GM06990 (cell line): Measurements from ENCODE around the gene FOXP3.

ENCODE experiments used
- DNase-seq: peaks from one replicate; pipeline ENCODE4 v3.0.0-alpha.2; 2011; ENCODE audit not compliant: insufficient read length; ENCODE audit errors: extremely low read depth
- H3K27me3 ChIP-seq: replicated peaks from 2 replicates; pipeline ENCODE4 v1.6.0; 2011; ENCODE audit warnings: low read length; ENCODE audit not compliant: control insufficient read depth, insufficient read depth
- H3K36me3 ChIP-seq: 2 replicates; pipeline ENCODE4 v1.5.1; 2011; ENCODE audit warnings: low read length; ENCODE audit not compliant: control insufficient read depth, insufficient read depth
- H3K4me3 ChIP-seq: replicated peaks from 2 replicates; pipeline ENCODE4 v1.5.1; 2011; ENCODE audit warnings: low read depth, mild to moderate bottlenecking, control low read depth, low read length
- TF ChIP-seq, protein P1 (sequence below): IDR thresholded peaks from 2 replicates; pipeline ENCODE4 v1.5.1; 2011; ENCODE audit warnings: low read length, control low read depth, mild to moderate bottlenecking, inconsistent platforms; ENCODE audit not compliant: insufficient read depth, poor library complexity, severe bottlenecking

Gene FOXP3

DNA sequence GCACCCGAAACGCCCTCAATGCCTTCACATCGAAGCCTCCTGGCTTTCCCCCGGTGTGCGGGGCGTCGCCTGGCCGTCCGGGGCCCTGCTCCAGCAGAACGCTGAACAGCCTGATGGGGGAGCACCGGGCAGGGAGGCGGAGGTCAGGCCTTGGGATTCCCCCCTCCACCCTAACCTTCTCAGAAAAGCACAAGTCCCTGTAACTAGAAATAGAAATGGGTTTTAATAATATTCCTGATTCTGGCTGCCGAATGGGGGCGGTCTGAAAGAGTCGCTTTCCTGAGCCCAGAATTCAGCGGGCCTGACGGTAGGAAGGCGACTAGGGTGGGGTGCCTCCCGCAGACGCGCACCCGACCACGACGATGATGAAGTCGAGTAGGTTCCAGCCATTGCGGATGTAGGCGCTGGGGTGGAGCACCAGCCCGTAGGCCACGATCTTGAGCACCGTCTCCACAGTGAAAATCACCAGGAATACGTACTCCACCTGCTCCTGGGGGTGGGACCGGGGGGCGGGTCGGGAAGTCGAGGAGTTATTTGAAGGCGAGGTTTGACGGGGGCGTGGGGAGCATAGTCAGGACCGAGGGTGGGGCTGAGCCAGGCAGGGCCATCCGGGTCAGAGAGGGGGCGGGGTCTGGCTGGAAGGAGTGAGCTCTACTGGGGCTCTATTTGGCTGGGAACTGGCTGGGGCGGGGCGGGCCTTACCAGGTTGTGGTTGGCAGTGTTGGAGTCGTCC is 33.8 kb downstream of the FOXP3 start:
- Histone ChIP-seq H3K27me3 (no peaks in the 10 kb centered on the region), H3K36me3 (no peaks in the 10 kb centered on the region), H3K4me3 (peak overlapping the region; percentile 52)
- peak; percentile 69 for DNase-seq
- TF ChIP-seq, protein P1, sequence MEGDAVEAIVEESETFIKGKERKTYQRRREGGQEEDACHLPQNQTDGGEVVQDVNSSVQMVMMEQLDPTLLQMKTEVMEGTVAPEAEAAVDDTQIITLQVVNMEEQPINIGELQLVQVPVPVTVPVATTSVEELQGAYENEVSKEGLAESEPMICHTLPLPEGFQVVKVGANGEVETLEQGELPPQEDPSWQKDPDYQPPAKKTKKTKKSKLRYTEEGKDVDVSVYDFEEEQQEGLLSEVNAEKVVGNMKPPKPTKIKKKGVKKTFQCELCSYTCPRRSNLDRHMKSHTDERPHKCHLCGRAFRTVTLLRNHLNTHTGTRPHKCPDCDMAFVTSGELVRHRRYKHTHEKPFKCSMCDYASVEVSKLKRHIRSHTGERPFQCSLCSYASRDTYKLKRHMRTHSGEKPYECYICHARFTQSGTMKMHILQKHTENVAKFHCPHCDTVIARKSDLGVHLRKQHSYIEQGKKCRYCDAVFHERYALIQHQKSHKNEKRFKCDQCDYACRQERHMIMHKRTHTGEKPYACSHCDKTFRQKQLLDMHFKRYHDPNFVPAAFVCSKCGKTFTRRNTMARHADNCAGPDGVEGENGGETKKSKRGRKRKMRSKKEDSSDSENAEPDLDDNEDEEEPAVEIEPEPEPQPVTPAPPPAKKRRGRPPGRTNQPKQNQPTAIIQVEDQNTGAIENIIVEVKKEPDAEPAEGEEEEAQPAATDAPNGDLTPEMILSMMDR, result peak; percentile 42

DNA sequence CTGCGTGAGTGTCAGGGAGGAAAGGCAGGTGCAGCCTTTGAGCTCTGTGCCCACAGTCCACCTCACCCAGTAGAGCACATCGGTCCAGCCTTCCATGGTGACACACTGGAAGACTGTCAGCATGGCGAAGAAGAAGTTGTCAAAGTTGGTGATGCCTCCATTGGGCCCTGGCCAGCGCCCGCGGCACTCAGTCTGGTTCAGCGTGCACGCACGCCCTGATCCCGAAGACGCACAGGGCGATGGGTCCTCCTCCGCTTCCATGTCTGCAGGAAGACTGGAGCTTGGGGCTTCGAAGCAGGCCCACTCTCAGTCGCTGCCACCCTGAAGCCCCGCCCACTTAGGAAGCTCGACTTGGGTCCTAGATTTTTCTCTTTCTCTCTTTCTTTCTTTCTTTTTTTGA is 36.3 kb downstream of the FOXP3 start:
- TF ChIP-seq, protein P1, result no peak
- no peak for DNase-seq

DNA sequence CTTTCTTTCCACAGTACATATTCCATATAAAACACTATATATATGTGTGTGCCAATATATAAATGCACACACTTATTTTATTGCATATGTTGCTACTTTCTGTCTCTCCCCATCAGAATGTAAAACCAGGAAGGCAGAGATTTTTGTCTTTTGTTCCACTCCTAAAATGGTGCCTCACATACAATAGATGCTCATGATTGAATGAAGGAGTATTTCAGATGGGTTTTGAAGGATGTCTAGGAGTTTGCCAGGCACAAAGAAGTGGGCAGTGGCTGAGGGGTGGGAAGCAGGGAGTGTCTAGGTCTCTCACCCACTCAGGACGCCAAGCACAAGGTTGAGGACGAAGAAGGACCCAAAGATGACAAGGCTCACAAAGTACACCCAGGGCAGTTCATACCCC is 36.8 kb downstream of the FOXP3 start:
- no peaks in the 10 kb centered on the region for H3K27me3 ChIP-seq
- DNase-seq, result no peak
- TF ChIP-seq, protein P1, result no peak
- no peaks in the 10 kb centered on the region for H3K36me3 ChIP-seq
- H3K4me3 ChIP-seq, result no peak overlapping the region

More for the DNA sequence above, 36.3 kb downstream of the FOXP3 start:
- Histone ChIP-seq H3K4me3 (no peak overlapping the region), H3K36me3 (no peaks in the 10 kb centered on the region), H3K27me3 (no peaks in the 10 kb centered on the region)

DNA sequence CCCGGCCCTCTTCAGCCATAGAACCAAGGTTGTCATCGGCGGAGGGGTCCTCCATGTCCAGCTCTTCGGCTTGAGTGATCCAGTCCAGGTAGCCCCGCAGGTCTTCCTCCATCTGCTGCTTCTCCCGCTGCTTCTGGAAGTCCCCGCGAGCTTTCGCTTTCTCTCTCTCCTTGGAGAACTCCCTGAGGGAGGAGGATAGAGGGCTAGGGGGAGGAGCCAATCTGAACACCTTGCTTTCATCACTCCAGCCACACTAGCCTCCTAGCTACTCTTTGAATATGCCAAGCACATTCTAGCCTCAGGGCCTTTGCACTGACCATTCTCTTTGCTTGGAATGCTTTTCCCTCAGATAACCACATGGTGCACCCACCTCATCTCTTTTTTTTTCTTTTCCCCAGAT is 37.6 kb downstream of the FOXP3 start:
- H3K27me3 ChIP-seq, result no peaks in the 10 kb centered on the region
- no peaks in the 10 kb centered on the region for H3K36me3 ChIP-seq
- TF ChIP-seq, protein P1, result no peak
- no peak for DNase-seq
- H3K4me3 ChIP-seq, result no peak overlapping the region

DNA sequence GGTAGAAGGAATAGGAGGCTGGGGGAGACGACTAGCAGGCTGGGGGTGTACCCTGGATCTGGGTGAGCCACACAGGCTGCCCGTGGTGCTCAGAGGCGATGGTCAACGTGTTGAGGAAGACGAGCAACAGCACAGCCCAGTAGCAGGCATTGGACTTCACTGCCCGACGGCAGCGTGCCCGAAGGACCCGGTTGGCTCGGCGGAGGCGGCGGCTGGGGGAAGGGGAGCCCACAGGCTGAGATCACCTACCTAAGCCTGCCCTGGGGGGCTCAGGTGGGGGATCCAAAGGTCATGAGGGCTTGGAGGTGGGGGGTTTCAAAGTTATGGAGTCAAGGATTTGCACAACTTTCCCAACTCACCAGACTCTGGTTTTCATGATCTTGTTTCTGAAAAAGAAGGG is 38.7 kb downstream of the FOXP3 start:
- no peaks in the 10 kb centered on the region for H3K36me3 ChIP-seq
- H3K27me3 ChIP-seq, result no peaks in the 10 kb centered on the region
- TF ChIP-seq, protein P1, result no peak
- no peak for DNase-seq
- H3K4me3 ChIP-seq, result no peak overlapping the region
